ENCODE measurements around the gene ZSWIM8.
"Not testable (repeated sequence)": the region's sequence is repeated elsewhere in the genome, so short reads cannot be mapped to it uniquely, and the experiment has no call there.

The ZSWIM8 gene

GRCh38 chr10:73785211-73785720 is at the start of gene ZSWIM8:
Gene ZSWIM8, plus strand, starts transcription at chr10:73785606. Its CDS starts 273 bp downstream, at chr10:73785879.
- DNase-seq, result peak; percentile 91

- not testable (repeated sequence) for DNase-seq
These were observed 44.7 kb upstream of the ZSWIM8 start for GRCh38 chr10:73740501-73741254.

GRCh38 chr10:73742454-73742734 is 43.0 kb upstream of the ZSWIM8 start:
- no peak for DNase-seq

- DNase-seq, result no peak
These were observed 42.0 kb upstream of the ZSWIM8 start for GRCh38 chr10:73743327-73743904.

- DNase-seq, result peak; percentile 96
These were observed 41.3 kb upstream of the ZSWIM8 start, which contains the start of gene SEC24C for GRCh38 chr10:73743905-73744663. Gene SEC24C, plus strand, starts transcription at chr10:73744372. Its CDS starts 2,461 bp downstream, at chr10:73746833.

GRCh38 chr10:73744664-73744975 is 40.8 kb upstream of the ZSWIM8 start:
- peak; percentile 66 for DNase-seq

GRCh38 chr10:73746721-73747120 is 38.7 kb upstream of the ZSWIM8 start:
- DNase-seq, result no peak

GRCh38 chr10:73750819-73751218 is 34.6 kb upstream of the ZSWIM8 start:
- no peak for DNase-seq

GRCh38 chr10:73756183-73756582 is 29.2 kb upstream of the ZSWIM8 start:
- no peak for DNase-seq

GRCh38 chr10:73758704-73759511 is 26.5 kb upstream of the ZSWIM8 start:
- peak; percentile 43 for DNase-seq

GRCh38 chr10:73759512-73760115 is 25.8 kb upstream of the ZSWIM8 start:
- peak; percentile 73 for DNase-seq

- DNase-seq, result no peak
These were observed 23.6 kb upstream of the ZSWIM8 start for GRCh38 chr10:73761781-73762180.

- peak; percentile 90 for DNase-seq
These were observed 22.5 kb upstream of the ZSWIM8 start for GRCh38 chr10:73762915-73763314.

- peak; percentile 67 for DNase-seq
These were observed 22.1 kb upstream of the ZSWIM8 start for GRCh38 chr10:73763343-73763742.

GRCh38 chr10:73765066-73765465 is 20.3 kb upstream of the ZSWIM8 start:
- no peak for DNase-seq

- DNase-seq, result peak; percentile 68
These were observed 16.5 kb upstream of the ZSWIM8 start for GRCh38 chr10:73768881-73769280.

GRCh38 chr10:73769396-73769795 is 16.0 kb upstream of the ZSWIM8 start:
- DNase-seq, result no peak

- peak; percentile 88 for DNase-seq
These were observed 13.6 kb upstream of the ZSWIM8 start for GRCh38 chr10:73771722-73772280.

- peak; percentile 90 for DNase-seq
These were observed 12.9 kb upstream of the ZSWIM8 start for GRCh38 chr10:73772281-73773151.

GRCh38 chr10:73773152-73773879 is 12.1 kb upstream of the ZSWIM8 start:
- peak; percentile 23 for DNase-seq

Measured in activated CD4-positive, alpha-beta T cell treated with anti-CD3 and anti-CD28 coated beads, Interleukin-10, Interleukin-2, amounts not matched to agents 100 ng/mL and 50 ng/mL, durations not matched to agents 16 hours and 8 hours (primary cell).